GDM1 (cell line): ENCODE data around the gene ACSL1.

Experiments
- DNase-seq: peaks from one replicate; lab custom pipeline; 2025; lab: John Stamatoyannopoulos, UW

Gene ACSL1

GRCh38 chr4:184715526-184715925, 110.2 kb downstream of the ACSL1 start:
- no peak for DNase-seq

DNA sequence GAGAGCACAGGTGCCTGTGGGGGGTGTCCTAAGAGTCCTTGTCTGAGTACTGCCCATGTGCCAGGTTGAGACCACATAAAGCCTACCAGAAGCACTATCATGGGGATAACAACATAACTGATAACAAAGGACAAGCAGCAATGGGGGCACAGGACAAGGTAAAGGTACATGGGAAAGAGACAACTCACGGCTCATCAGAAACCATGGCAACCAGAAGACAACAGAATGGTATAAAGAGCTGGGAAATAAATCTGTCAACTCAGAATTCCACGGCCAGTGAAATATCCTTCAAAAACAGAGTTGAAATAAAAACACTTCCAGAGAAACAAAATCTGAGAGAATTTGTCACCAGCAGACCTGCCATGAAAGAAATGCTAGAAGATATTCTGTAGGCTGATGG, 111.9 kb downstream of the ACSL1 start:
- DNase-seq, result no peak

GRCh38 chr4:184712322-184712721, 113.4 kb downstream of the ACSL1 start:
- no peak for DNase-seq

DNA sequence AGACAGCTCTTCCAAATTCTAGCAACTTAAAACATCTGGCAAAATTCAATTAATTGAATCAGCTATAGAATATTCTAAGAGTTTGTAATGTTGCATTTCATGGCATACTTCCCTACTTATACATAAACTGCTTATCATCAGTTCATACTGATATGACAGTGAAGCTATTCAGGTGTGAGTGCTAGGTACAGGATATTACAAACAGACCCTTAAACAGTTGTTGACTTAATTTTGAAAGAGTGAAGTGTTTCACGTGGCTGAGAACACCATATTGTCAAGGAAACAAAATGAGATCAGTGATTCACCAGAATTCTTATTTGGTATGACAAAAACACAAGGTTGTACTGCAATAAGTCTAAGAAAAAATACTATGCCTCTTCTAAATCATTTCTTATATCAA, 119.3 kb downstream of the ACSL1 start:
- no peak for DNase-seq

GRCh38 chr4:184705692-184706091, 120.1 kb downstream of the ACSL1 start:
- DNase-seq, result no peak
